ENCODE measurements around the gene PMVK.

DNA sequence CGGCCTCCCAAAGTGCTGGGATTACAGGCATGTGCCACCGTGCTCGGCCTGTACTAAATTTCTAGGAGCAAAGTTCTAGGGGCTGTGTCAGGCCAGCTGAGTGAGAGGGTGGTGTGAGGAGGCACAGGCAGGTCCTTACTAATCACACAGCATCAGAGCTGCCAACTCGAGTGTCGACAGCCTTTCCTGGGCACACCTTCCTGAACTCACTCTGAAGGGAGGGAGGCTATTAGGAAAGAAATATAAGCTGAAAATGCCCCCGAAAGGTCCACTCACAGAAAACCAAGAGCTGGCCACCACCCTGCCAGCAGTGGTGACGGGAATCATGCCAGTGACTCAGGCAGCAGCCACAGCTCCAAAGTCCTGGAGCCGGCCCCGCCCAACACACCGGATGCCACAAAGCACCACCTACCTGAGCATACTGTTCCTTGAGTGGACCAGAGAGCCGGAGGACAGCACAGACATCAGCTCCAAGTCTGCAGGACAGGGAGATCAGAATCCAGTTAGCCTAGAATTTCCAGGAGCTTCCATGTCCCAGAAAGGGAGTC, 4.5 kb downstream of the PMVK start:
- TF ChIP-seq, protein P1, sequence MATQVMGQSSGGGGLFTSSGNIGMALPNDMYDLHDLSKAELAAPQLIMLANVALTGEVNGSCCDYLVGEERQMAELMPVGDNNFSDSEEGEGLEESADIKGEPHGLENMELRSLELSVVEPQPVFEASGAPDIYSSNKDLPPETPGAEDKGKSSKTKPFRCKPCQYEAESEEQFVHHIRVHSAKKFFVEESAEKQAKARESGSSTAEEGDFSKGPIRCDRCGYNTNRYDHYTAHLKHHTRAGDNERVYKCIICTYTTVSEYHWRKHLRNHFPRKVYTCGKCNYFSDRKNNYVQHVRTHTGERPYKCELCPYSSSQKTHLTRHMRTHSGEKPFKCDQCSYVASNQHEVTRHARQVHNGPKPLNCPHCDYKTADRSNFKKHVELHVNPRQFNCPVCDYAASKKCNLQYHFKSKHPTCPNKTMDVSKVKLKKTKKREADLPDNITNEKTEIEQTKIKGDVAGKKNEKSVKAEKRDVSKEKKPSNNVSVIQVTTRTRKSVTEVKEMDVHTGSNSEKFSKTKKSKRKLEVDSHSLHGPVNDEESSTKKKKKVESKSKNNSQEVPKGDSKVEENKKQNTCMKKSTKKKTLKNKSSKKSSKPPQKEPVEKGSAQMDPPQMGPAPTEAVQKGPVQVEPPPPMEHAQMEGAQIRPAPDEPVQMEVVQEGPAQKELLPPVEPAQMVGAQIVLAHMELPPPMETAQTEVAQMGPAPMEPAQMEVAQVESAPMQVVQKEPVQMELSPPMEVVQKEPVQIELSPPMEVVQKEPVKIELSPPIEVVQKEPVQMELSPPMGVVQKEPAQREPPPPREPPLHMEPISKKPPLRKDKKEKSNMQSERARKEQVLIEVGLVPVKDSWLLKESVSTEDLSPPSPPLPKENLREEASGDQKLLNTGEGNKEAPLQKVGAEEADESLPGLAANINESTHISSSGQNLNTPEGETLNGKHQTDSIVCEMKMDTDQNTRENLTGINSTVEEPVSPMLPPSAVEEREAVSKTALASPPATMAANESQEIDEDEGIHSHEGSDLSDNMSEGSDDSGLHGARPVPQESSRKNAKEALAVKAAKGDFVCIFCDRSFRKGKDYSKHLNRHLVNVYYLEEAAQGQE (IDR thresholded peaks at IDR 0.05; ENCODE audit: borderline replicate concordance): no peak
- TF ChIP-seq, protein P2, sequence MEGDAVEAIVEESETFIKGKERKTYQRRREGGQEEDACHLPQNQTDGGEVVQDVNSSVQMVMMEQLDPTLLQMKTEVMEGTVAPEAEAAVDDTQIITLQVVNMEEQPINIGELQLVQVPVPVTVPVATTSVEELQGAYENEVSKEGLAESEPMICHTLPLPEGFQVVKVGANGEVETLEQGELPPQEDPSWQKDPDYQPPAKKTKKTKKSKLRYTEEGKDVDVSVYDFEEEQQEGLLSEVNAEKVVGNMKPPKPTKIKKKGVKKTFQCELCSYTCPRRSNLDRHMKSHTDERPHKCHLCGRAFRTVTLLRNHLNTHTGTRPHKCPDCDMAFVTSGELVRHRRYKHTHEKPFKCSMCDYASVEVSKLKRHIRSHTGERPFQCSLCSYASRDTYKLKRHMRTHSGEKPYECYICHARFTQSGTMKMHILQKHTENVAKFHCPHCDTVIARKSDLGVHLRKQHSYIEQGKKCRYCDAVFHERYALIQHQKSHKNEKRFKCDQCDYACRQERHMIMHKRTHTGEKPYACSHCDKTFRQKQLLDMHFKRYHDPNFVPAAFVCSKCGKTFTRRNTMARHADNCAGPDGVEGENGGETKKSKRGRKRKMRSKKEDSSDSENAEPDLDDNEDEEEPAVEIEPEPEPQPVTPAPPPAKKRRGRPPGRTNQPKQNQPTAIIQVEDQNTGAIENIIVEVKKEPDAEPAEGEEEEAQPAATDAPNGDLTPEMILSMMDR (IDR thresholded peaks at IDR 0.05; ENCODE audit: poor library complexity, severe bottlenecking): no peak
- TF ChIP-seq POLR2AphosphoS5 (IDR thresholded peaks at IDR 0.05): no peak
